Activated B cell treated with CpG ODN at 0.5 μM for 24 hours (primary cell): ENCODE results near the gene ZSWIM9. TPM values are rescaled to one million over a fixed set of nuclear protein-coding genes. Genes with fewer than 3 reads are reported as not detected.
A peak's percentile ranks its signal among the peaks of the same experiment; 100 is the strongest.

Source experiments
- ATAC-seq: fragments of 200-7000 bp; cut with Tn5 transposase; one replicate; pipeline ENCODE4 v1.10.0; 2021; ENCODE audit warnings: low read depth, mild to moderate bottlenecking, moderate library complexity
- CTCF ChIA-PET: fragments of 350-600 bp; sonication (Branson Sonifier 250); formaldehyde crosslinking; loops from one replicate; lab custom pipeline; 2021; ENCODE audit warnings: antibody characterized with exemption; lab: Charles Lee
- POLR2A ChIA-PET: fragments of 350-600 bp; sonication (Branson Sonifier 250); formaldehyde crosslinking; loops from one replicate; lab custom pipeline; 2021; ENCODE audit warnings: antibody characterized with exemption; lab: Charles Lee
- DNase-seq: peaks from one replicate; pipeline ENCODE4 v3.0.0; 2022
- H3K27ac Mint-ChIP-seq: one replicate; pipeline ENCODE4 v1.8.0; 2020; ENCODE audit warnings: mixed read lengths
- H3K27me3 Mint-ChIP-seq: one replicate; pipeline ENCODE4 v1.8.0; 2021; ENCODE audit warnings: mixed read lengths
- H3K36me3 Mint-ChIP-seq: one replicate; pipeline ENCODE4 v1.8.0; 2021; ENCODE audit warnings: low read depth, mixed read lengths
- H3K4me1 Mint-ChIP-seq: one replicate; pipeline ENCODE4 v1.8.0; 2021; ENCODE audit warnings: mixed read lengths
- H3K4me3 Mint-ChIP-seq: one replicate; pipeline ENCODE4 v1.8.0; 2020; ENCODE audit warnings: mild to moderate bottlenecking, mixed read lengths
- H3K9me3 Mint-ChIP-seq: one replicate; pipeline ENCODE4 v1.8.0; 2020; ENCODE audit warnings: mixed read lengths
- intact Hi-C: fragments of 100-400 bp; cut with micrococcal nuclease; formaldehyde crosslinking; loops from one replicate; pipeline ENCODE4 v1.15.1; 2024
- total RNA-seq: library from RNA; stranded (reverse); gene quantifications from 2 replicates; pipeline ENCODE4 v1.2.3, GENCODE V29; 2022
- TF ChIP-seq, protein P1 (sequence below): fragments of 200-600 bp; IDR thresholded peaks from one replicate; pipeline ENCODE4 v1.8.0; 2022; ENCODE audit warnings: antibody characterized with exemption, mild to moderate bottlenecking

ZSWIM9 gene
- total RNA-seq, 1 donor from 2014 or later, result 8.6 TPM

DNA sequence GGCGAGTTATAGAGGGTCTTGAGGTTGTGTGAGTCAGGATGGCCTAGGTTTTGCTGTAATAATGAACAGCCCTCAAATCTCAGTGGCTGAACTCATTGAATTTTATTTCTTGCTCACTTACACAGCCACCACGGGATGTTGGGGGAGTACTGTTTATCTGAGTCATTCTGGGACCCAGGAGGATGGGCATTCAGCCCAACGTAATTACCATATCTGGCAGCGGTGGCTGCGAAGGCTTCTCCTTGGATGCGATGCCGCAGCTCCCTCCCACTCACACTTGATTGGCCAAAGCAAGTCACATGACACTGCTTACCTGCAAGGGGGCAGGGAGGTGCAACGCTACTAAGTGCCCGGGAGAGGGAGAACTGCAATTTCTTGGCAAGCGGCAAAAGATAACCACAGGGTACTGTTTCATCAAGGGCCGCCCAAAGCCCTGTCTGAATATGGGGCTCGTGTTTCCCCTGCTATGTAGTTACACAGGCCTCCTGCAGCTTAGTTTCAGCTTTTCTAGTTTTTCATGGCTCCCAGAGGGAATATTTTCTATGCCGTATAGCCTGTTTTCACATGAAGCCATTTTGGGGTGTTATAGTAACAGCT is 19.9 kb downstream of the ZSWIM9 start:
- TF ChIP-seq, protein P1, sequence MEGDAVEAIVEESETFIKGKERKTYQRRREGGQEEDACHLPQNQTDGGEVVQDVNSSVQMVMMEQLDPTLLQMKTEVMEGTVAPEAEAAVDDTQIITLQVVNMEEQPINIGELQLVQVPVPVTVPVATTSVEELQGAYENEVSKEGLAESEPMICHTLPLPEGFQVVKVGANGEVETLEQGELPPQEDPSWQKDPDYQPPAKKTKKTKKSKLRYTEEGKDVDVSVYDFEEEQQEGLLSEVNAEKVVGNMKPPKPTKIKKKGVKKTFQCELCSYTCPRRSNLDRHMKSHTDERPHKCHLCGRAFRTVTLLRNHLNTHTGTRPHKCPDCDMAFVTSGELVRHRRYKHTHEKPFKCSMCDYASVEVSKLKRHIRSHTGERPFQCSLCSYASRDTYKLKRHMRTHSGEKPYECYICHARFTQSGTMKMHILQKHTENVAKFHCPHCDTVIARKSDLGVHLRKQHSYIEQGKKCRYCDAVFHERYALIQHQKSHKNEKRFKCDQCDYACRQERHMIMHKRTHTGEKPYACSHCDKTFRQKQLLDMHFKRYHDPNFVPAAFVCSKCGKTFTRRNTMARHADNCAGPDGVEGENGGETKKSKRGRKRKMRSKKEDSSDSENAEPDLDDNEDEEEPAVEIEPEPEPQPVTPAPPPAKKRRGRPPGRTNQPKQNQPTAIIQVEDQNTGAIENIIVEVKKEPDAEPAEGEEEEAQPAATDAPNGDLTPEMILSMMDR, result no peak
- H3K4me3 Mint-ChIP-seq, result no peak overlapping the region
- no peak overlapping the region for H3K27ac Mint-ChIP-seq
- peaks cover 25% of the 10 kb centered on the region for H3K4me1 Mint-ChIP-seq
- ChIA-PET CTCF (interaction anchor here (1.1 to 1.6 kb wide), 4 partner anchors 13 to 70 kb away, joined by 3 to 5 read pairs (median 4); no protein-coding TSS in a partner anchor), POLR2A (interaction anchor here (0.7 to 1.2 kb wide), 3 partner anchors 13 to 407 kb away, joined by 3 to 11 read pairs (median 3); partner anchors contain the start of gene PLA2G4C)
- H3K36me3 Mint-ChIP-seq, result peaks cover 8% of the 10 kb centered on the region
- intact Hi-C loops, result no loop called here
- ATAC-seq (peak; percentile 65), DNase-seq (no peak)
- no peaks in the 10 kb centered on the region for H3K27me3 Mint-ChIP-seq
- no peaks in the 10 kb centered on the region for H3K9me3 Mint-ChIP-seq

DNA sequence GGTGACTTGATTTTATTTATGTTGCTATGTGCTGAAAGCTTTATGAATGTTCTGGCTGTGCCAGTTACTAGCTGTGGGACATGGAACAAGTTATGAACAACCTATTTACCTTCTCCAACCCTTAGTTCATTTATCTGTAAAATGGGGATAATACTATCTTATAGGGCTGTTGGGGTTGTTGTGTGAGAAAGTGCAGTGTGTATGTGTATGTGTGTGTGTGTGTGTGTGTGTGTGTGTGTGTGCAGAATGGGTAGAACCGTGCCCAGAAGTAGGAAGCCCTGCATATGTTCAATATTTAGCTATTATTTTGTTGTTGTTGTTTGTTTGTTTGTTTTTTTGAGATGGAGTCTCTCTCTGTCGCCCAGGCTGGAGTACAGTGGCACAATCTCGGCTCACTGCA is 20.4 kb downstream of the ZSWIM9 start:
- CTCF ChIA-PET, result interaction anchor here (1.1 to 1.6 kb wide), 4 partner anchors 13 to 70 kb away, joined by 3 to 5 read pairs (median 4); no protein-coding TSS in a partner anchor
- intact Hi-C loops, result no loop called here
- no peak for ATAC-seq
- no peaks in the 10 kb centered on the region for H3K27me3 Mint-ChIP-seq
- H3K27ac Mint-ChIP-seq, result no peak overlapping the region
- H3K4me1 Mint-ChIP-seq, result peaks cover 20% of the 10 kb centered on the region
- H3K4me3 Mint-ChIP-seq, result no peak overlapping the region
- H3K9me3 Mint-ChIP-seq, result no peaks in the 10 kb centered on the region
- POLR2A ChIA-PET, result interaction anchor here (0.8 to 1.2 kb wide), 2 partner anchors 13 to 80 kb away, joined by 3 to 11 read pairs; partner anchors contain the start of gene PLA2G4C
- no peak for DNase-seq
- TF ChIP-seq, protein P1, result no peak
- peaks cover 8% of the 10 kb centered on the region for H3K36me3 Mint-ChIP-seq

DNA sequence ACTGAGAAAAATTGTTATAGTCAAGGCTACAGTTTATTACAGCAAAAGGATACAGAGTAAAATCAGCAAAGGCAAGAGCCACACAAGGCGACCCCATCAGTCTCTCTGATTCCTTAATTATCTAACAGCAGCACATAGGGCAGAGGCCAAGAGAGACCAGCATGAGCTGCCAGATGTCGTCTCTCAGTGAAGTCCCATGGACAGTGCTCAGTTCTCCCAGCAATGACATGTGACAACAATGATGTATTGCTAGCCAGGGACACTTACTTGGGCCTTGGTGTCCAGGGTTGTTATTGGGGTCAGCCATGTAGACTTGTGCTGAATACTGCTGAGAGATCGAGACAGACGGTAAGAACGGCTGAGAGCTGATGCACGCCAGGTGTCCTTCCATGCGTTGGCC is 22.3 kb downstream of the ZSWIM9 start:
- Mint-ChIP-seq H3K27ac (no peak overlapping the region), H3K4me1 (peaks cover 8% of the 10 kb centered on the region)
- intact Hi-C loops, result no loop called here

DNA sequence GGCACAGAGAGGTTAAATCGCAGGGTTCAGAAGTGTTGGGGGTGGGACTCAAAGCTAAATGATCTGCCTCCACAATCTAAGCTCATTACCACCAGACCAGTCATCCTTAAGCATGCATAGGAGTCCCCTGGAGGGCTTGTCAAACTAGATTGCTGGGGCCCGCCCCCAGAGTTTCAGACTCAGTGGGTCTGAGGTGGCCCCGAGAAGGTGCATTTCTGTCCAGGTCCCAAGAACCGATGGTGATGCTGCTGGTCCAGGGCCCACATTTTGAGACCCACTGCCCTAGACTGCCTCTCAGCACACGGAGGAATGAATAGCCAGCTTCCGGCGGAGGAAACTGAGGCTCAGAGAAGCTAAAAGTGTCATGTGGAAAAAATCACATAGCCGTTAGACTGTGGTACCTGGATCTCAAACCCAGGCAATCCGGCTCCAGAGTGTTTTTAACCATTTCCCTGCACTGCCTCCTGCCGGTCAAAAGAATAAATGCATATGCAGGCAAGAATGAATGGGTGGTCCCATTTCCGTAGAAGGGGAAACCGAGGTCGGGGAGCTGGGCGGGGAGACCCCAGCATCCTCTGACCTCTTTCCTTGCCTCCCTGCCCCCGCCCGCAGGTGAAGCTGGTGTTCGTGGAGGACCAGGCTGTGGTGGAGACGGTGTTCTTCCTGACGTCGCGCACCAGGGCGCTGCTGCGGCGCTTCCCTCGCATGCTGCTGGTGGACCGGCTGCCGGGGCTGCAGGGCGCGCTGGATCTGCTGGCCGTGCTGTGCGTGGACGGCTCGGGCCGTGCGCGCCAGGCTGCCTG is 23.8 kb downstream of the ZSWIM9 start:
- intact Hi-C loops, result loop anchor here (2.0 kb wide), 1 partner anchor 87 kb away; no protein-coding TSS in a partner anchor
- H3K9me3 Mint-ChIP-seq, result no peaks in the 10 kb centered on the region
- ATAC-seq (no peak), DNase-seq (no peak)
- no peak overlapping the region for H3K27ac Mint-ChIP-seq
- no peak overlapping the region for H3K4me3 Mint-ChIP-seq
- peaks cover 6% of the 10 kb centered on the region for H3K4me1 Mint-ChIP-seq
- H3K36me3 Mint-ChIP-seq, result peaks cover 2% of the 10 kb centered on the region
- H3K27me3 Mint-ChIP-seq, result no peaks in the 10 kb centered on the region
- ChIA-PET POLR2A (interaction anchor here (1.7 kb wide), 1 partner anchor 9 kb away, joined by 9 read pairs; no protein-coding TSS in a partner anchor), CTCF (interaction anchor here (0.6 to 1.2 kb wide), 5 partner anchors 10 to 66 kb away, joined by 3 to 8 read pairs (median 3); no protein-coding TSS in a partner anchor)
- TF ChIP-seq, protein P1, result no peak

More for the DNA sequence above, 22.3 kb downstream of the ZSWIM9 start:
- TF ChIP-seq, protein P1, result no peak
- Mint-ChIP-seq H3K27me3 (no peaks in the 10 kb centered on the region), H3K36me3 (peaks cover 8% of the 10 kb centered on the region), H3K4me3 (no peak overlapping the region), H3K9me3 (no peaks in the 10 kb centered on the region)
- no peak for ATAC-seq
- CTCF ChIA-PET, result no interaction called here
- no peak for DNase-seq
- POLR2A ChIA-PET, result no interaction called here
